ENCODE results near the gene ELOVL4.

The ELOVL4 gene

DNA sequence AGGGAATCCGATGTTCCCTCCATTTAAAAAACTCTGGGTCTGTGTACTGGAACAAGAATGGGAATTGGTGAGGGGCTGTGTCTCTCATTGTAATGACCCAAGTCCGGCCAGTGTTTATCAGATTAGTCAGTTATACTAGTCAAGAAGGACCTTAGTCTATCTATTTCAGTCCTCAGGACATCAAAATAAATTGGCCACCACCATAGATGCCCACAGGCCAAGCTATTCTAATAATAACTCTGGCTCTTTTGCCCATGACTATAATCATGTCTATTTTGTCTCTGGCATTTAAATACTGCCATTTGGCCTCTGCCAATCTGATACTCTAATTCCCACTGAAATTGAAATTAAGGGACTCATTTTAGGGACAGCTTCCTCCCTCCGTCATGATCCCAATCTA lies 37.8 kb downstream of the ELOVL4 start:
- DNase-seq: no peak

DNA sequence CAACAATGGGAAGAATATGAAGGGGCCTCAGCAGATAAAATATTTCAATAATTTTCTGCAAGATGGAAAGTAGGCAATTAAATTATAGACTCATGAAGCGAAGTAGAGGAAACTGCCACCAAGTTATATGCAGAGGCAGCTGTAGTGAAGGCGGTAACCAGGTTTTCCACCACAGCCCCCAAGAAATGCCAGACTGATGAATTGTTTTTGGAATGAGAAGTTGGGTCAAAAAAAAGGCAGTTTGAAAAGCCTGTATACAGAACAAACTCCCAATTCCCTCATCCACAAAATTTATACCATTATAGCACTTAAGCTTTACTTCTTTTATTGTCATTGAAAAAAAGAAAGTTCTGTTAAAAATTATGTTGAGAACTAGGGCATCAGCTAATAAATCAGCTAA lies 45.3 kb downstream of the ELOVL4 start:
- no peak for DNase-seq

DNA sequence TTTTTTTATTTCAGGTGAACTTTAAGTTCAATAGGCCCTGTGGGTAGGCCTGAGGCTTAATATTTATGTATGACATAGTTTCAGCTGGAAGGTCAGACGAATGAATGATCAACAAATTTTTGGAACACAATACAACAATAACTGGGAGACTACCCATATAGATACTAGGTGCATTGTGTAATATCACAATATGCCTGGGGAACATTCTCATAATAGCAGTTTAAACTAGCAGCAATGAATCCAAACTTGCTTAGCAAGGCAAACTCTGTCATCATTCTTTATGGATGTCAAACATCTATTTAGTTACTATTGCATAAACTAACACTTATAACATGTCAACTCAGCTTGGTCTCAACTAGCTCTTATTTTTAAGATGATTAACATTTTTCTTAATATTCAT lies 49.3 kb downstream of the ELOVL4 start:
- no peak for DNase-seq

DNA sequence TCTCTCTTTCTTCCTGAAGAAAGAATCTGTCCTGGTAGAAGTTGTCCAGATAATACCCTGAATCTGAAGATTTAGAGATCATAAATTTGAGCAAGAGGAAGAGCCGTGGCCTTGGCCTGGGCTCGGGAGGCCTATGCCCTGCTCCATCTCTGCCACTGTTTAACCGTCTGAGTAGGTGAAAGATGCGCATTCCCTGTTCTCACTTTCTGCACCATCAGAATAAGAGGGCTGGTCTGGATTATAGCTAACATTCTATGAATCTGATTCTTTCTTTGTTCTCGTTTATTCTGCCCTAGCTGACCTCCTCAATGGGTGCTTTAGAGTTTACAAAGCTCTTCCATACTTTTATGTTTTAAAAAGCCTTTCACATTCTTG lies 51.3 kb downstream of the ELOVL4 start:
- DNase-seq: no peak

DNA sequence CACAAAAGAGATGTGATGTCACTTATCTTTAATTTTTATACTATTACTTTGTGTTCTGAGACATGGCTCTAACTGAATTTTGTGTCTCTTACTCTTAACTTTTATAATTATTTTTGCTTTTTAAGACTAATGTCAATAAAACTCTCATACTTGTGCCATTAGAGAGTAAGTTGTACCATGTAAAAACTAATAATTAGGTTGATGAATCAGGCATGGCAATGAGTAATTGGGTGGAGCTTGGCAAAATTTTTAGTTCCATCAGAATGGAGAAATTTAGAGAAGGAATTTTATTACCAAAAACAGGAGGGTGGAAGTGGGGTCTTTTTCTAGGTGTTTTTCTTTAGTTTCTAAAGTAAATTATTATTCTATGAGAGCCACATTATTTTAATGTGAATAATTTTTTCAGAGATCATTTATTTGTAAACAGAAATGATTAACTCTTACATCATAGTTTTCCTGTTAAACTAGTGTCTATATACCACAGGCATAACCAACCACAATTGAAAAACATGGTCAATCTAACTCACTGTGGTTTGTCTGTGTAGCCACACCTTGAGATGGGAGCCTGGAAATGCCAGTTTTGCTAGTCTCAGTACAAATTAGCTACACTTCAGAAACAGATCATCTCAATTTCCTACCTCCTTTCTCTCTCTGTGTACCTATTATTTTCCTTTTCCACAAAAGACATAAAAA lies 51.8 kb downstream of the ELOVL4 start:
- DNase-seq: no peak

DNA sequence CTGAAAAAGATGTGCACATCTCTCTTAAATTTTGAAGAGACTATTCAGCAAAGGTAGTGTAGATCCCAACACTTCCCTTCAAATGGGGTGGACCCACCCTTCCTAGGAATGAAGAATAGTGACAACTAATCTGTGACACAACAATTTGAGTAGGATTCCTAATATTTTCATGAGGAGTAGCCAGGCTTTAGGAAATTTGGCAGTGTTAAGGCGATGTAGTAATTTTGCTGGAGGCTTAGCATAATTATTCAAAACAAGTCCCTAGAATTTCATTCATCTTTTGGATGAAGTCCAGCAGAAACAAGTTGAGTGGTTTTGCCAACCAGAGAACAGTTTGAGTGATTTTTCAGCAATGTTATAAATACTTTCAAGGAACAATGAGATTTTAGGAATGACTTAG lies 52.4 kb downstream of the ELOVL4 start:
- no peak for DNase-seq

DNA sequence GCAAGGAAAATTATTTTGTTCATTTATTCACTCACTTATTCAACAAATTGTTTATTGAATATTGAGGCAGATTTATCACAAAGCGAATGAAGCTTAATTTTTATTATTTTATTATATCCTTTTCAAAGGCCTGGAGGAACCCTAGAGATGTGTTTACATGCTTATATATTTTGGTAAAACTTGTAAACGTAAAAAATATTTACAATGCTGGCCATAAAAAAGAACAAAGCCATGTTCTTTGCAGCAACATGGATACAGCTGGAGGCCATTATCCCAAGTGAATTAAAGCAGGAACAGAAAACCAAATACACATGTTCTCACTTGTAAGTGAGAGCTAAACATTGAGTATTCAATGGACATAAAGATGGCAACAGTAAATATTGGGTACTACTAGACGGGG lies 58.8 kb downstream of the ELOVL4 start:
- no peak for DNase-seq

DNA sequence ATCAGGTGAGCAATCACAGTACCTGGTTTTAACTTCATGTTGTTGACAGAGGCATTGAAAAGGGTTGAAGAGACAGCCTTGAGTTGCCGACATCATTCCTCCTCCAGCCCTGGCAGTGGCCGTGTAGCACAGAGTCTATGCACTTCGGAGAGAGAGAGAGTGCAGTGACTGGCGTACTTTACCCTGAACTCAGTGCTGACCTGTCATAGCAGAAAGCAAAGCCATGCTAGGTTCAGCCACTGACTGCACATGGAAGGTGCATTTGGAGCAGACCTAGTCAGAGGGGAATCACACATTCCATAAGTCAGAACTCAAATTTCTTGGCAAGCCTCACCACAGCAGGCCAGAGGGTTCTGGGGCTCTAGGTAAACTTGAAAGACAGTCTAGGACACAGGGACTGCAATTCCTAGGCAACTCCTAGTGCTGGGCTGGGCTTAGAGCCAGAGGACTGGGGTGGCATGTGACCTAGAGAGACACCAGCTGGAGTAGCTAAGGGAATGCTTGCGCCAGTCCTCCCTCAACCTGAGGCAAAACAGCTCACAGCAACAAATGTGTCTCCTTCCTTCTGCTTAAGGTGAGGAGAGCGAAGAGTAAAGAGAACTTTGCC lies 69.1 kb downstream of the ELOVL4 start:
- no peak for DNase-seq

DNA sequence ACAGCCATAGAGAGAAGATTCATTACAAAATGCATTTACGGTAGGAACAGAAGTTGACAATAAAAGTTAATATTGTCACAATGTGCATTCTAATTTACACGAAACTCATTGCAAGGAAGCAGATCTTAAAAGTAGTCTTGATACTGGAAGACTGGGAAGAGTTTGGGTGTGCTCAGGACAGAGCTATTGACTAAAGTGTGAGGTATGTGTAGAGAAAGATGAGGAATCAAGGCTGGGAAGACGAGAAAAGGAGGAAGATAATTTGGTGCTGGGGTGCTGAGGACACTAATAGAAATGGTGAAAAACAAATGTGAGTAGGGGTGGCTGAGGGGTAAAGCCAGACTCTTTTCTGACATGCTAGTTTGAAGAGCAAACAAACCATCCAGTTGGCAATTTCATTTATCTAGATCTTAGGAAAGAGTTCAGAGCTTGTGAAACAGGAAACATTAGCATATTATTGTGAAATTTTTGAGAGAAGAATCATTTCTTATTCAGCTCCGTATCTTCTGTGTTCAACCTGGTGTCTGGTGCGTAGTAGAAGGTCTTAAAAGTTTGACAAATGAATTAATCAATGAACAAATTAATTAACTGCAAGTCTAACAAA lies 72.7 kb downstream of the ELOVL4 start:
- DNase-seq: peak; percentile 46

DNA sequence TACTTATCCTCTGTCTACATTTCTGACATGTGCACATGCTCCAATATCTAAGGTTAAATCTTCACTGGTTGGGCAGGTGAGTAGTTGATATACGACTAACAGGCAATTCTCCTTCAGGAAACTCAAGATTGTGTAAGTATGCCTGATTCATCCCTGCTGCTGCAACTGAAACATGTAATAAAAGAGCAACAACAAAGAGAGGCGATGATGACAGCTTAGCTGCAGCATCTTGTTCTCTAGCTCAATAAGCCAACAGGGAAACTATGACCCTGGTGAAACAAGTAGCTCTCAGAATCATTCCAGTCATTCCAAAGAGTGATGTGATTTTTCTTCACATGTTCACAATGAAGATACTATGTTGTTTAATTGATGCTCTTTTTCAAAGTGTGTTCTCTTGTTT lies 74.4 kb downstream of the ELOVL4 start:
- DNase-seq: no peak

DNA sequence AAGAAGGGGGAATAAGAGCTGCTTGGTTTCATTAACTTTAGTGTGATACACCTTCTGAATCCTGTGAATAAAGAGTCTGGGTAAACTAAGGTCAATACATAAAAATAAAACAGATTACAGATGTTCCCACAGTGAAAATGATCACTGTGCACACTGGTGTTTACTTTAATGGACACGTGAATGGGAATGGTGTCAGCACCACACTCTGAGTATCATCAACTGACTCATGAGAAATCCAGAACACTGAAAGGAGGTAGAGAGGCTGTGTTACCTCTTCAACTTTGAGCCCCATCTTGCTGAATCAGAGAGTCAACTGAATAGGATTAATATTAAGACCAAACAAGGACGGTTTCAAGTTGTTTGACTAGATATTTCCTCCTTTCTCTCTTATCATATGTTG lies 75.0 kb downstream of the ELOVL4 start:
- DNase-seq: no peak

DNA sequence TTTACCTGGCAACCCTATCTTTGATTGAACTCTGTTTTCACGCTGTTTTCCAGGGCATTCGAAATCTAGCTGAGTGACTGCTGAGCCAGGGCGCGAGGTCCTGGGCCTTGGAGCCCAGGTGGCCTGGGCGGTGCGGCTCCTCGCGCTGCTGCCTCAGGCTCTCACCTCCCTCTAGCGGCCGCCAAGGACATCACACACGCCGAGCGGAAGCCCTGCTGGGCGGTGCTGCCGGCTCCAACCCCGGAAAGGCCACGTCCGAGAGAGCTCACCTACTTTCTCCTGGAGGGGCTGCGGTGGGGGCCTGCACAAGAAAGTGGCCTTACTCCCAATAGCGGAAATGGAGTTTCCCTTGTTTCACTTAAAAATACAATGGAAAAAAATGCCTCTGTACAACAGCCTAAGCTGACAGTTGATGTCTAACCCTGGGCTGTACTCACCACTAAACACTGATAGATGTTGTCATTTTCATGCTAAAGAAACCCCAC lies 77.7 kb downstream of the ELOVL4 start:
- DNase-seq: peak; percentile 90

DNA sequence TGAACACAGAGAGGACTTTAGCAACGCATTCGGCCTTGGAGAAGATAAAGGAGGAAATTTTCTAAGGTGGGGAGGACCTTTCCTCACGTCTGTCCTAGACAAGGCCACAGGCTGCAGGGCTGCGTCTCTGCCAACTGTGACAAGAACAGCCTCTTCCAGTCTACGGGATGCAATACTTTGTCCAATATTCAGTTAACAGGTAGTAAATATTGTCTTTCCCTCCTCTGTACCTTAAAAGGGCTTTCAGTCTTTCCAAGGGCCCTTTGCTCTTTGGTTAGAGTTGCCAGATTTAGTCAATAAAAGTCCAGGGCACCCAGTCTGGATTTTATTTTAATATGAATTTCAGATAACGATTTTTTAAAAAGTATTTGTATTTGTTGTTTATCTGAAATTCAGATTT lies 78.2 kb downstream of the ELOVL4 start:
- no peak for DNase-seq

DNA sequence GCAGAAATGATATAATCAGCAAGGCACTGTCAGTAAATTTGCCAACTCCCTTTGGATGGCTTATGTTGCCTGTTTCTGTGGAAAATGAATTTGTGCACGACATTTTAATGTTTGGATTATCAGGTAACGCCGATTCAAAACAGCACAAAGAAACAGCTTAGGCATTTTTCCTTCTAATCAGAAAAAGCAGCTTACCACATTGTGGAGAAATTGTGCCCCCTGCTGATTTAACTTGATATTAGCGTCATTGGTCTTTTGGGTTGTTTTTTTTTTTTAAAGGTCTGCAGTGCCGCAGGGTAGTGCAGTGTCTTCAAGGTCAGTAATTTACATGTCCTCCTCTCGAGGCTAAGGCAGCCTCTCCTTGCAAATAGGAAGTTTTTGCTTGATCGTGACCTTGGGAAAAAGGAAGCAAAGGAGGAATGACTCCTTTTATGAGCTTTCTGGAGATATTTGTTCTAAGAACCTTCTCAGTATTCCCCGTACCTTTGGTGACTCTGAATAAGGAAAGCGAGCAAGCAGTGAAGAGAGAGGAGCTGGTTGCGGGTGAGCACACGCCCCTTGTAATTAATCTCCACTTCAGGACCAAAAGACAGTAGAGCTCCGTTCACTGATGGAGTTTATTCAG lies 79.1 kb downstream of the ELOVL4 start:
- peak; percentile 93 for DNase-seq
